ENCODE measurements around the gene GABRG3.

GRCh38 chr15:27039152-27039551 lies 68.2 kb downstream of the GABRG3 start:
- TF ChIP-seq CTCF (IDR thresholded peaks at IDR 0.05; ENCODE audit: low read depth, low read length, missing input control), result no peak
- no peak for TF ChIP-seq MAX (IDR thresholded peaks at IDR 0.05)
- TF ChIP-seq JUND (IDR thresholded peaks at IDR 0.05), result no peak
- no peak for TF ChIP-seq TAF1 (conservative IDR thresholded peaks at IDR 0.05)
- no peak for TF ChIP-seq REST (IDR thresholded peaks at IDR 0.05)
- TF ChIP-seq SP1 (IDR thresholded peaks at IDR 0.05), result no peak
- TF ChIP-seq GABPA (IDR thresholded peaks at IDR 0.05 in 1 of 2, conservative IDR thresholded peaks at IDR 0.05 in 1 of 2), result no peak
- no peak for TF ChIP-seq ZBTB33 (IDR thresholded peaks at IDR 0.05)
- TF ChIP-seq EGR1 (IDR thresholded peaks at IDR 0.05; ENCODE audit: low read depth in 2 of 2), result no peak
- TF ChIP-seq ATF3 (IDR thresholded peaks at IDR 0.05), result no peak
- TF ChIP-seq RXRA (IDR thresholded peaks at IDR 0.05), result no peak
- no peak for TF ChIP-seq RAD21 (IDR thresholded peaks at IDR 0.05)
- no peak for TF ChIP-seq HNF4G (IDR thresholded peaks at IDR 0.05)
- no peak for TF ChIP-seq FOXA1 (IDR thresholded peaks at IDR 0.05)

Measured in liver (tissue), 3 donors.